Liver (tissue), 3 donors: Measurements from ENCODE around the gene UBE2L5.

ENCODE experiments used
- CTCF ChIP-seq: fragments of 150-350 bp; IDR thresholded peaks from 2 replicates; pipeline ENCODE4 v1.5.1; 2017; ENCODE audit warnings: improper control_type of control experiment, low read depth, low read length; ENCODE audit not compliant: missing input control
- FOXA2 ChIP-seq: IDR thresholded peaks from 2 replicates; pipeline ENCODE4 v1.6.1; 2016; ENCODE audit warnings: antibody characterized with exemption
- RAD21 ChIP-seq, 2 donors: IDR thresholded peaks; 2 replicates each; pipeline ENCODE4 v1.6.1; 2016; ENCODE audit warnings: antibody characterized with exemption in 2 of 2, mild to moderate bottlenecking in 2 of 2
- REST ChIP-seq: IDR thresholded peaks from 2 replicates; pipeline ENCODE4 v1.6.1; 2016; ENCODE audit warnings: antibody characterized with exemption, mild to moderate bottlenecking
- SP1 ChIP-seq: IDR thresholded peaks from 2 replicates; pipeline ENCODE4 v1.6.1; 2018; ENCODE audit warnings: antibody characterized with exemption, mild to moderate bottlenecking
- TAF1 ChIP-seq: conservative IDR thresholded peaks from 2 replicates; pipeline ENCODE4 v1.6.1; 2016; ENCODE audit warnings: antibody characterized with exemption, mild to moderate bottlenecking
- YY1 ChIP-seq: IDR thresholded peaks from 2 replicates; pipeline ENCODE4 v1.6.1; 2016; ENCODE audit warnings: antibody characterized with exemption, mild to moderate bottlenecking
- TF ChIP-seq, protein P1 (sequence below): IDR thresholded peaks from 2 replicates; pipeline ENCODE4 v1.6.1; 2016; ENCODE audit warnings: antibody characterized with exemption
- donor health status: healthy.
- donor health status: healthy.

- TF ChIP-seq CTCF (no peak), YY1 (no peak), TAF1 (no peak), SP1 (peak; percentile 2), RAD21 (IDR thresholded peaks at IDR 0.05) (no peak), REST (no peak), FOXA2 (no peak)
- TF ChIP-seq, protein P1, sequence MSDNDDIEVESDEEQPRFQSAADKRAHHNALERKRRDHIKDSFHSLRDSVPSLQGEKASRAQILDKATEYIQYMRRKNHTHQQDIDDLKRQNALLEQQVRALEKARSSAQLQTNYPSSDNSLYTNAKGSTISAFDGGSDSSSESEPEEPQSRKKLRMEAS = no peak
Observed at GRCh38 chr13:30446126-30446500, 23.8 kb downstream of the UBE2L5 start.
